Smooth muscle cell (in vitro differentiated cells): ENCODE measurements around the gene WDR26. TPM values are rescaled to one million over a fixed set of nuclear protein-coding genes. Genes with fewer than 3 reads are reported as not detected.
"Not testable (repeated sequence)": the region's sequence is repeated elsewhere in the genome, so short reads cannot be mapped to it uniquely, and the experiment has no call there.

Source experiments
- DNase-seq: peaks from one replicate; lab custom pipeline; 2025; ENCODE audit not compliant: unreplicated experiment; lab: John Stamatoyannopoulos, UW
- H2AFZ ChIP-seq: fragments of 200-600 bp; sonication (generic); 2 replicates; pipeline ENCODE4 v1.6.0; 2016; ENCODE audit warnings: antibody characterized with exemption, low read depth, mild to moderate bottlenecking
- H3F3A ChIP-seq: fragments of 200-600 bp; sonication (generic); 2 replicates; pipeline ENCODE4 v1.6.0; 2017; ENCODE audit warnings: antibody characterized with exemption, low read depth
- H3K27ac ChIP-seq: fragments of 200-600 bp; sonication (generic); 2 replicates; pipeline ENCODE4 v1.5.1; 2016; ENCODE audit warnings: low read depth, mild to moderate bottlenecking
- H3K27me3 ChIP-seq: fragments of 200-600 bp; sonication (generic); 2 replicates; pipeline ENCODE4 v1.6.1; 2016; ENCODE audit warnings: low read depth, mild to moderate bottlenecking
- H3K36me3 ChIP-seq: fragments of 200-600 bp; sonication (generic); 2 replicates; pipeline ENCODE4 v1.5.1; 2016; ENCODE audit warnings: low read depth
- H3K4me1 ChIP-seq: fragments of 200-600 bp; sonication (generic); 2 replicates; pipeline ENCODE4 v1.5.1; 2016; ENCODE audit warnings: low read depth
- H3K4me2 ChIP-seq: fragments of 200-600 bp; sonication (generic); 2 replicates; pipeline ENCODE4 v1.6.0; 2016; ENCODE audit warnings: mild to moderate bottlenecking
- H3K4me3 ChIP-seq: fragments of 200-600 bp; sonication (generic); 2 replicates; pipeline ENCODE4 v1.5.1; 2016; ENCODE audit warnings: mild to moderate bottlenecking
- H3K79me2 ChIP-seq: fragments of 200-600 bp; sonication (generic); 2 replicates; pipeline ENCODE4 v1.6.0; 2016; ENCODE audit warnings: low read depth, mild to moderate bottlenecking
- H3K9ac ChIP-seq: fragments of 200-600 bp; sonication (generic); 2 replicates; pipeline ENCODE4 v1.6.0; 2016; ENCODE audit warnings: low read depth
- H3K9me3 ChIP-seq: fragments of 200-600 bp; sonication (generic); replicated peaks from 2 replicates; pipeline ENCODE4 v1.5.1; 2016; ENCODE audit warnings: low read depth
- H4K20me1 ChIP-seq: fragments of 200-600 bp; sonication (generic); 2 replicates; pipeline ENCODE4 v1.6.0; 2016; ENCODE audit warnings: low read depth
- WGBS: methylation state at CpG from one replicate; pipeline ENCODE4 v1.1.7; 2016; ENCODE audit warnings: low lambda C conversion rate; 5-methylcytosine and 5-hydroxymethylcytosine counted together
- polyA plus RNA-seq: library from polyadenylated mRNA; unstranded; fragments of >200 nt; fragmentation: Nextera tagmentation; extraction: Ambion mirVana; gene quantifications from 2 replicates; pipeline ENCODE4 v1.2.1, GENCODE V29; 2016
- total RNA-seq: library from RNA; depleted of rRNA; stranded (reverse); fragments of >200 nt; gene quantifications from 2 replicates; pipeline ENCODE4 v1.2.3, GENCODE V29; 2014
- TF ChIP-seq, protein P1 (sequence below): fragments of 200-600 bp; sonication (generic); IDR thresholded peaks from 2 replicates; pipeline ENCODE4 v1.5.1; 2017; ENCODE audit warnings: borderline replicate concordance, mild to moderate bottlenecking, antibody characterized with exemption; ENCODE audit not compliant: insufficient read depth, poor library complexity, severe bottlenecking

The WDR26 gene
- total and polyA plus RNA-seq, 2 experiments from 2014 or later, result 8.6 to 81.4 TPM

DNA sequence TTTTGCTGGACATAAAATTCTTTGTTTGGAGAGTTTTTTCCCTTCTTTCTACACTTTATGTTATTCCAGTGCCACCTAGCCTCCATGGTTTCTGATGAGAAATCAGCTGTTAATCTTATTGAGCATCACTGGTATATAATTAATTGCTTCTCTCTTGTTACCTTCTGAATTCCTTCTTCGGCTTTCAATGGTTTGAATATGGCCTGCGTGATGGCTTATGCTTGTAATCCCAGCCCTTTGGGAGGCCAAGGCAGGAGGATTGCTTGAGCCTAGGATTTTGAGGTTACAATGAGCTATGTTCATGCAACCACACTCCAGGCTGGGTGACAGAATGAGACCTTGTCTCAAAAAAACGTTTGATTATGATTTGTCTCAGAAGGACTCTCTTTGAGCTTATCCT lies 90.9 kb downstream of the WDR26 start:
- Histone ChIP-seq H3K4me3 (no peak overlapping the region), H3K79me2 (no peaks in the 10 kb centered on the region), H2AFZ (no peak overlapping the region), H3K36me3 (no peaks in the 10 kb centered on the region), H4K20me1 (no peaks in the 10 kb centered on the region), H3K4me2 (no peak overlapping the region), H3K9me3 (no peaks in the 10 kb centered on the region), H3K27ac (no peak overlapping the region), H3K4me1 (peaks cover 13% of the 10 kb centered on the region), H3F3A (no peaks in the 10 kb centered on the region), H3K9ac (no peak overlapping the region), H3K27me3 (no peaks in the 10 kb centered on the region)
- no peak for DNase-seq
- 48% methylated on average over 3 of the region's 3 CpGs for WGBS
- TF ChIP-seq, protein P1, sequence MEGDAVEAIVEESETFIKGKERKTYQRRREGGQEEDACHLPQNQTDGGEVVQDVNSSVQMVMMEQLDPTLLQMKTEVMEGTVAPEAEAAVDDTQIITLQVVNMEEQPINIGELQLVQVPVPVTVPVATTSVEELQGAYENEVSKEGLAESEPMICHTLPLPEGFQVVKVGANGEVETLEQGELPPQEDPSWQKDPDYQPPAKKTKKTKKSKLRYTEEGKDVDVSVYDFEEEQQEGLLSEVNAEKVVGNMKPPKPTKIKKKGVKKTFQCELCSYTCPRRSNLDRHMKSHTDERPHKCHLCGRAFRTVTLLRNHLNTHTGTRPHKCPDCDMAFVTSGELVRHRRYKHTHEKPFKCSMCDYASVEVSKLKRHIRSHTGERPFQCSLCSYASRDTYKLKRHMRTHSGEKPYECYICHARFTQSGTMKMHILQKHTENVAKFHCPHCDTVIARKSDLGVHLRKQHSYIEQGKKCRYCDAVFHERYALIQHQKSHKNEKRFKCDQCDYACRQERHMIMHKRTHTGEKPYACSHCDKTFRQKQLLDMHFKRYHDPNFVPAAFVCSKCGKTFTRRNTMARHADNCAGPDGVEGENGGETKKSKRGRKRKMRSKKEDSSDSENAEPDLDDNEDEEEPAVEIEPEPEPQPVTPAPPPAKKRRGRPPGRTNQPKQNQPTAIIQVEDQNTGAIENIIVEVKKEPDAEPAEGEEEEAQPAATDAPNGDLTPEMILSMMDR, result no peak

DNA sequence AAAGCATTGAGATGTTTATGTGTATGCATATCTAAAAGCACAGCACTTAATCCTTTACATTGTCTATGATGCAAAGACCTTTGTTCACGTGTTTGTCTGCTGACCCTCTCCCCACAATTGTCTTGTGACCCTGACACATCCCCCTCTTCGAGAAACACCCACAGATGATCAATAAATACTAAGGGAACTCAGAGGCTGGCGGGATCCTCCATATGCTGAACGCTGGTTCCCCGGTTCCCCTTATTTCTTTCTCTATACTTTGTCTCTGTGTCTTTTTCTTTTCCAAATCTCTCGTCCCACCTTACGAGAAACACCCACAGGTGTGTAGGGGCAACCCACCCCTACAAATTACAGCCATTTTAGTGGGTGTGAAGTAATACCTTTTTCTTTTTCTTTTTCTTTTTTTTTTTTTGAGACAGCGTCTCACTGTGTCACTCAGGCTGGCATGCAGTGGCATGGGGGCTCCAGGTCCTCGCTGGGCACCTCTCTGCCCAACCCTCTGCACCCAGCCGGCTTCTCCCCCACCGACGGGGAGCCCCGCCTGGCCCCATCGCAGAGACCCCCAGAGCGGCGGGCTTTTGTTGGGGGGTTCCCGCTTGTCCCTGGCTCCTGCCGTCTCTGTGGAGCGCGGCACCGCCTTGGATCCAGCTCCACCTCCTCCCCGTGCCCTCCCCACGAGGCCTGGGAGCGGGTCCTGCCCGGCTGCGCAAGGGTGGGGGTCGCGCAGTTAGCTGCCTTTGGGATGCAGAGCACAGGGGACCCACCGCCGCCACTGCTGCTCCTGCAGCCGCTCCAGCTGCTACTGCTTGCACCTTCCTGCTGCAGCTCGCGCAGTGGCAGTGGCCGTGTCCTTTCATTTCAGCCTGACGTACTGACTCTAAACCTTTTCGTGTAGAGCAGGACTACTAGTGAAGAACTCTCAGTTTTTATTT lies 93.9 kb downstream of the WDR26 start:
- 8% methylated on average over 31 of the region's 36 CpGs for WGBS
- not testable (repeated sequence) for H3K79me2 ChIP-seq, H3K36me3 ChIP-seq, DNase-seq, H3K27me3 ChIP-seq, H3K27ac ChIP-seq, H3F3A ChIP-seq, H3K9me3 ChIP-seq, H3K9ac ChIP-seq, H4K20me1 ChIP-seq
- peaks cover 13% of the 10 kb centered on the region for H3K4me1 ChIP-seq
- peak overlapping the region; percentile 98 for H2AFZ ChIP-seq
- H3K4me3 ChIP-seq, result peak overlapping the region; percentile 64
- H3K4me2 ChIP-seq, result peak overlapping the region; percentile 99

GRCh38 chr1:224339442-224340033 lies 95.1 kb downstream of the WDR26 start:
- Histone ChIP-seq H3K4me3 (no peak overlapping the region), H3K9ac (no peak overlapping the region), H3K4me1 (peaks cover 13% of the 10 kb centered on the region), H3K9me3 (no peaks in the 10 kb centered on the region), H3K4me2 (no peak overlapping the region), H2AFZ (no peak overlapping the region), H4K20me1 (no peaks in the 10 kb centered on the region), H3F3A (no peaks in the 10 kb centered on the region), H3K36me3 (no peaks in the 10 kb centered on the region), H3K79me2 (no peaks in the 10 kb centered on the region), H3K27me3 (no peaks in the 10 kb centered on the region), H3K27ac (no peak overlapping the region)
- 41% methylated on average over 4 of the region's 4 CpGs for whole genome bisulfite sequencing
- DNase-seq, result no peak
- TF ChIP-seq, protein P1, result no peak

DNA sequence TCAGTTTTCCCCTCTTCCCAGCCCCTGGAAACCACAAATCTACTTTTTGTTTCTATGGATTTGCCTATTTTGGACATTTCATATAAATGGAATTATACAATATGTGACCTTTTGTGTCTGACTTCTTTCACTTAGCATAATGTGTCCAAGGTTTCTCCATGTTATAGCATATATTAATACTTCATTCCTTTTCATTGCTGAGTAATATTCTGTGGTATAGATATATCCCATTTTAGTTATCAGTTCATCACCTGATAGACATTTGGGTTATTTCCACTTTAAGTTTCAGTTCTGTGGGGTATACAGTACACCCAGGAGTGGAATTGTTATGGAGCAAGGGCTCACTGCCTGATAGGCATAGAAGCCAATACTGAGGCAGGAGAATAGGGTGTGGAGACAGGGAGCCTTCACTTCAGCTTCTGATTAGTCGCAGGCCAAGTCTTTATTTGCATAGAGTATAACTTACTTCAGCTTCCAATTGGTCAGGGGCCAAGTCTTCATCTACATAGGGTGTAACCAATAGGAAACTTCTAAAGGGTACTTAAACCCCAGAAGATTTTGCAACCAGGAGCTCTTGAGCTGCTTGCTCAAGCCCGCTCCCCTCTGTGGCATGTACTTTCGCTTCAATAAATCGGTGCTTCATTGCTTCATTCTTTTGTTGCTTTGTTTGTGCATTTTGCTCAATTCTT lies 96.3 kb downstream of the WDR26 start:
- no peaks in the 10 kb centered on the region for H3K9me3 ChIP-seq
- no peaks in the 10 kb centered on the region for H3K79me2 ChIP-seq
- H3K9ac ChIP-seq, result no peak overlapping the region
- no peaks in the 10 kb centered on the region for H3K36me3 ChIP-seq
- no peaks in the 10 kb centered on the region for H3F3A ChIP-seq
- H3K27me3 ChIP-seq, result no peaks in the 10 kb centered on the region
- no peak overlapping the region for H2AFZ ChIP-seq
- no peak overlapping the region for H3K4me2 ChIP-seq
- H3K4me1 ChIP-seq, result peaks cover 13% of the 10 kb centered on the region
- no peaks in the 10 kb centered on the region for H4K20me1 ChIP-seq
- no peak overlapping the region for H3K4me3 ChIP-seq
- H3K27ac ChIP-seq, result no peak overlapping the region
- TF ChIP-seq, protein P1, result no peak
- 81% methylated on average over 4 of the region's 4 CpGs for WGBS
- DNase-seq, result no peak
